ENCODE data around the gene PMEPA1.

PMEPA1 gene

DNA sequence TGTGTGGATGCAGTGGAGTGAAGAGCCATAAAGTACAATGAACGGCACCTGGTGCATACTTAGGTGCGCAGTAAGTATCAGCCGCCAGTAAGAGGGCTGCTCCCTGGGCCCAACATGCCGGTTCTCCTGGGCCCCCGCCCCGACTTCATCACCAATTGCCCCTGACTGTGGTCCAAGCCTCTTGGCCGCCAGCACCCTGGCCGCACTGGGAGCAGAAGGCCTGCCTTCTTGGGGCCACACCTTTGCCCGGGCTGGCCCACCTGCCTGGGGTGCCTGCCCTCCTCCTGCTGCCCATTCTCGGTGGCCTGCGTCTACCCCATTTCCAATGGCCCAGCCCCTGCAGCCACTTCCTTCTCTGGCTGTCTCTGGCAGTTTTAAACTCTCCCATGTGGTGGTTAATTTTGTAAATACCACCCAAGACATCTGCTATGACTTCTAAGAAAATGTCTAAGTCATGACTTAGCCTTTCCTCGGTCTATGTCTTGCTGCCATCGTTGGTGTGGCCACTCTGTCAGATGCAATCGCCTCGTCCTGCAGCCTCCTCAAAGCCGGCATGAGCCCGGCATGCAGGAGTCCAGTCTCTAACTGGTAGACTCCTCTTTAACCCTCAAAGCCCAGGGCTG lies 36.8 kb downstream of the PMEPA1 start:
- no peak for DNase-seq

DNA sequence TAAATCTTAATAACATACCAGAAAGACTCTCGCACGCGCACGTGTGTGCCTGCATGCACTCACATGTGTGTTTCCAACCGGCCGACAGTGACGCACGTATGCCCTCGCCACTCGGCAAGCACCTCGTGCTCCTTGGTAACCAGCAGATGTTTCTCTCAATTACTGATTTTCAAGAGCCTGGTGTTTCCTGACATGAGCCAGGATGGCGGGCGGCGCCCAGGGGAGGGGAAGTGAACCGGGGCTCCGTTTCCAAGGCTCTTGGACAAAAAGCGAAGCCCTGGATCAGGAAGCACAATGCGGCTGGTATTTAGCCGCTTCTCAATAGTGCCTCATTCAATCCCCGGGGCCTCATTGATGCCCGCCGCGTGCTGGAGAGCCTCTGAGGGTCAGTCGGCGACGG lies 37.7 kb downstream of the PMEPA1 start:
- no peak for DNase-seq

DNA sequence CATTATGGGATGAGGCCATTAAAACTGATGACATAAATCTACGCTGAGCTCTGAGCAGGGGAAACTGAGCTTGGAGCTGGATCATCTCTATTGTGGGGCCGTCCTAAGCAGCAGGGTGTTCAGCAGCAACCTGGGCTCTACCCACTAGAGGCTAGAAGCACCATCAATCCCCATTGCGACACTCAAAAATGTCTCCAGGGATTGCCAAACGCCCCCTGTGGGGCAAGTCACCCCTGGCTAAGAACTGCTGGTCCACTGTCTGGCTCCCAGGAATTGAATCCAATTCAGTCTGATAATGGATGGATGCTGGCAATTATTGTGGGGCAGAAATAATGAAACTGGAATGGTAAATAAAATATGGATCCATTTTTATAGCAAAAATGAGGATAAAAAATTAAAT lies 38.2 kb downstream of the PMEPA1 start:
- no peak for DNase-seq

DNA sequence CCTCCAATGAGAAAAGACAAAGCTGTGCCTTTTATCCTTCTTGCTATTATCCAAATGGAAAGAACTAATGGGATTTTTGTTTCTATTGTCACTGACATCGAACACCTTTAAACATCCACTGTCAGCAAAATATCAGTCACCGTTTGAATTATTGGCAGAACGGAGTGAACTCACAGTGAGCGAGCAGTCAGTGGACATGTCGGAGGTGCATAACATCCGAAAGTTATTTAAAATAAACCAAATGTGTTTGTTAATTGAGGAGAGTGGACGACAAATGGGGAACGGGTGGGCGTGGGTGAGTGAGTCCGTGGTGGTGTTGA lies 38.8 kb downstream of the PMEPA1 start:
- no peak for DNase-seq

GRCh38 chr20:57670288-57671071 lies 39.3 kb downstream of the PMEPA1 start:
- DNase-seq = no peak

- DNase-seq = no peak
These were observed 40.2 kb downstream of the PMEPA1 start for GRCh38 chr20:57669632-57670031.

GRCh38 chr20:57667924-57668782 lies 41.7 kb downstream of the PMEPA1 start:
- no peak for DNase-seq

DNA sequence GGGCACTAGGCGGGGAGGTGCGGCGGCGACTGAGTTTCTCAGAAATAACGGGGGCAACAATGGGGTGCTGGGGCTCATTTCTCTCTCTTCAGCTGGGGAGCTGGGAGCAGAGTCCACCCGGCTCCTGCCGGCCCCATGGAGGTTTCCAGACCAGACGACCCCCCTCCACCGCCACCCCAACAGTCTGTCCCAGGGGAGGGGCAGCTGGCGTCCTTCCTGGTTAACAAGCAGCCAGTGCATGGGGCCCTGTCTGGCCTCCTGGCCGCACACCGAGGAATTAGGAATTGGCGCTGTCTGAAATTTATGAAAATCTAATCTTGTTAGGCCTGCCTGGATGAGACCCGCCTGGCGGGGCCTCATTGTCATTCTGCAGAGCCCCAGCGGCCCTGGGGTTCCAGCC lies 42.4 kb downstream of the PMEPA1 start:
- no peak for DNase-seq

GRCh38 chr20:57666834-57667157 lies 43.0 kb downstream of the PMEPA1 start:
- DNase-seq = no peak

DNA sequence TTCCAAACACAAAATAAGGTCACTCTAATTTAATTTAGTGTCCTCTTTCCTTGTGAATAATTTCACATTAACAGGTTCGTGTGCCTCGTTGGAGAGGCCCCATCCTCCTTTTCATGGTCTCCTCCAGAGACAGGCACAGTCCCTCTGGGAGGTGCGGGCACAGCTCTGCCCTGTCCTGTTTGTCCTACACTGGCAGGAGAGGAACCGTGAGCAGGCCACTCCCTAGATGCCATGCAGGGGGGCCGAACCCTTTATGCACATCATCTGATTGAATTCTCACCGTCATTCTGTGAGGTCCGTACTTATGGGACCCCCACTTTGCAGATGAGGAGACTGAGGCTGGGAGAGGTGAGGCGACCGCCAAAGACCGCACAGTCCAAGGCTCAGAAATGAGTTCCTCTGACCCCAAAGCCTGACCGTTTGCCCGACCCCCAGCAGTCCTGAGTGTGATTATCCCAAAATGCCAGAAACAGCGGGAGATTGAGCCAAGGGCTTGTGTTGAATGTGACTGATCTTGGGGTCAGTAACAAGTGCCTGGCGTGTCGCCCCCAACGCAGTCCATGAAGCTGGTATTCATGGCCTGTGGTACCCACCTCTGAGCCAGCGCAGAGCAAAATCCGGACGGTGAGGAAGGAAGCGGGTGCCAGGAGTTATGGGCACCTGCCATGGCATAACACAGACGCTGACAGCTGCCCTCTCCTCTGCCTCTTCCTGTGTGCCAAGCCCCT lies 43.5 kb downstream of the PMEPA1 start:
- no peak for DNase-seq

DNA sequence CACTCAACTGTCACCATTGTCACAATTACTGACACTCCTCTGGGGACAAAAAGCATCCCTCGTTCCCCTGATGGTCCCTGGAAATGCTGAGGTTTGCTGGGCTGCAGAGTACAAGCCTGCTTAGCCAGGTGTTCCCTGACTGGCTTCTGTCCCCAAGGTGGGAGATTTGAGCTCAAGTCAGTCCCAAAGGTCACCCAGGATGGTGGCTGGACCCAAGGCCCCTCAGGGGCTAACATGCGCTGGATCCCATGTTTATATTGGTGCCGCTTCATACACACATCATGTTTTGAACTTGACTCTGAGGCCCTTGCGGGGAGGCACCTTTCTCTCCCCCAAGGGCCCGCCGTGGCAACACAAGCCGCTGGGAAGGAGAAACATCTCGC lies 44.2 kb downstream of the PMEPA1 start:
- no peak for DNase-seq

DNA sequence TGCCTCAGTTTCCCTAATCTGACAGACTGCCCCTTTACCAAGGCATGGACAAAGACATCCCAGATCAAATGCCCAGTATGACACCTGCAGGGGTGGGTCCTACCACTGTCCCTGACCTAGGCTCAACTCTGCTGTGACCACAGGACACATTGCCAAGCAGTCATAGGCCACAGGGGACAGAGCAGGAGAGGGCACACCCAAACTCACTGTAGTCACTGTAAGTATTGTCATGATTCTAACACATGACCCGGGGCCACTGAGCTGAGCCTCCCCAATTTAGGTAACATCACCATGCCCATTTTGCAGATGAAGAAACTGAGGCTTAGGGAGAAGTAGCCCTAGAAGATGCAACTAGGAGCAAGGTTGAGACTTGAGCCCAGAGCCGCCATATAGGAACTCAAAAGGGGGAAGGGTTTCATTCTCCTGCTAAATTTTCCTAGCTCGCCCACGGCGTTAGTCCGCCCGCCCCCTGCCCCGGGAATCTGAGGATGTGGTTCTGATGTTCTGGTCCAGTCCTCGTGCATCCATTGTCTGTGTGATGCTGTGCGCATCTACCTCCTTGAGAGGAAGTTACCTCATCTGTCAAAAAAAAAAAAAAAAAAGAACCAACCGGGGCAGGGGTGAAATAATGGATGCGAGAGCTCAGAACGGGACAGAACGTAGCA lies 44.8 kb downstream of the PMEPA1 start:
- DNase-seq = no peak

DNA sequence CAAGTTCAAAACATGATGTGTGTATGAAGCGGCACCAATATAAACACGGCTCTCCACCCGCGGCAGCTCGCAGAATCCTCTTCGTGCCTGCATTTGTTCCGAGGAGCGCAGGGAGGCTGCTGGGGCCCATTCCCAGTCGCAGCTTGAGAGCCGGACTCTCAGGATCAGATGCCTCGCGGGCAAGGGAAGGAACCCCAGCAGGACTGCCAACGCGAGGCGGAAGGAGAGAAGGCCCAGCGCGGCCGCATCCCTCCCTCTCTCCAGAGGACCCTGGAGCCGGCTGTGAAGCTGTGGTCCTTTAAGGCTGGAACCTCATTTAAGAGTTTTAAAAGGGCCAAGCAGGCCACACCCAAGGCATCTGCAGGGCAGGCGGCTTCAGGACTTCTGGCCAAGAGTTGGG lies 45.3 kb downstream of the PMEPA1 start:
- DNase-seq = no peak

DNA sequence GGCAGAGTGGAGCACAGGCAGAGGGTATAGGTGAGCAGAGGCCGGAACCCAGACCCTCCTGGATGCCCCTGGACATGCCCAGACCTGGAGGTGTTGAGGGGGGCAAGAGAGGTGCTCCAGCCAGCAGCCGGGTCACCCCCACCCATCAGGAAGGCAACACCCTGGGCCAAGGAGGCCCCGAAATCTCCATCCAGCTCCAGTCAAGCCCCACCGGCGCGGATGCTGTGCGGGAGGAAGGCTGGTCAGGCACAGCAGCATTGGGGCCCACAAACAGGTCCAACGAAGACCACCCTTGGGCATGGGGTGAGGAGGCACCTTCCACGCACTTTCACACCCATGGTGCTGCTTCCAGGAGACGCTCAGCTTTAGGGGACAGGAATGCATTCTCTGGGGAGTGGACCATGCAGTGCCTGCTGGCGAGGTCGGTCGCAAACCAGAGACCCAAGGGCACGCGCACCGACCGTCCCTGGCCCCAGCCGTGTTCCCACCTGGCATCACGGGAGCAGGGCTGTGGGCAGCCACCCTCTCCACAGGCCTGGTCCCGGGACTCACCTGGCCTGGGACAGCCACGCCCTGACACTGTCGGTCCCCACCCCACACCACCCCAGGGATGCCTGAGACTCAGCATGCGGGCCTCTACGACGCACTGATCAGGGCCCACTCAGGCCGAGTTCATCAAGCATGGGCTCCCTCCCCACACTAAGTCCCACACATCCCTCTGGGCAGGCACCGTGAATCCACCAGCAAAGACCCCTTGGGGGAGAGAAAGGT lies 45.9 kb downstream of the PMEPA1 start:
- DNase-seq = no peak

GRCh38 chr20:57663241-57663640 lies 46.6 kb downstream of the PMEPA1 start:
- DNase-seq = no peak

- DNase-seq = no peak
These were observed 47.2 kb downstream of the PMEPA1 start for GRCh38 chr20:57662456-57663240.

DNA sequence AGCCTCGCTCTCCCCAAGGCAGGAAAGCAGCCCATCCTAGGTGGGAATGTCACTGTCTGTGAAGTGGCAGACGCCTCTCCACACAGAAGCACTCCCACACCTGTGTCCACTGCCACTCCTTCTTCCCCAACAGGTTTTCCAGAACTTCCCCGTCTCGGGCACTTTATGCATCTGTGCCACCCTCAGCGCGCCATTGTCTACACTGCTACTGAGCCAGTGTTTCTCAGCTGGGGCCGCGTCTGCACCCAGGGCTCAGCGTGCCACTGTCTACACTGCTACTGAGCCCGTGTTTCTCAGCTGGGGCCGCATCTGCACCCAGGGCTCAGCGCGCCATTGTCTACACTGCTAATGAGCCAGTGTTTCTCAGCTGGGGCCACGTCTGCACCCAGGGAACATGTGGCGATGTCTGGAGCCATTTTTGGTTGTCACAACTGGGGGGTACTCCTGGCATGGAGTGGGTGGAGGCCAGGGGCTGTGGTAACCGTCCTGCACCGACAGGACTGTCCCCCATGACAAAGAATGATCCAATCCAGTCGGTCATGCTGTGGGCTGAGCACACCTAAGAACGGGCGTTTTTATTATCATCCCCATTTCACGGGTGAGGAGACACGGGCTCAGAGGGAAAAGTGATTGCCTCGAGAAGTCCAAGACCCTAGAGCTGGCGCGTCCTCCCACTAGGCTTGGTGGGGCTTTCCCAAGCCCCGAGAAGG lies 47.9 kb downstream of the PMEPA1 start:
- no peak for DNase-seq

GRCh38 chr20:57660922-57661745 lies 48.7 kb downstream of the PMEPA1 start:
- DNase-seq = no peak

DNA sequence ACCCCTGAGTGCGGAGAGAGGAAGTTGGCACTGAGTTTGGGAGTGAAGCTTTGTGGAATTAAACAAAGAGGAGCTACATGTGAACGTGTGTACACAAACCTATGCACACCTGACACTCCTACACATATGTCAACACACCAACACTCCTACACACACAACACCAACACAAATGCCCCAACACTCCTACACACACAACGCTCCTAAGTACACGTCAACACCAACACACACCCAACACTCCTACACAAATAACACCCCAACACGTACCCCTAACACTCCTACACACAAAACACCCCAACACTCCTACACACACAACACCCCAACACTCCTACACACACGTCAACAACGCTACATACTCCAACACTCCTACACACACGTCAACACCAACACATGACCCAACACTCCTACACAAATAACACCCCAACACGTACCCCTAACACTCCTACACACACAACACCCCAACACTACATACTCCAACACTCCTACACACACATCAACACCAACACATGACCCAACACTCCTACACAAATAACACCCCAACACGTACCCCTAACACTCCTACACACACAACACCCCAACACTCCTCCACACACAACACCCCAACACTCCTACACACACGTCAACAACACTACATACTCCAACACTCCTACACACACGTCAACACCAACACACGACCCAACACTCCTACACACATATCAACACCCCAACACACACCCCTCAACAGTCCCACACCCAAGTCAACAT lies 49.5 kb downstream of the PMEPA1 start:
- no peak for DNase-seq

All from NCI-H1048 (cell line).